CD4-positive, alpha-beta T cell (primary cell): Measurements from ENCODE around the gene STBD1. TPM values are rescaled to one million over a fixed set of nuclear protein-coding genes. Genes with fewer than 3 reads are reported as not detected.

Experiments used
- ATAC-seq: fragments of 200-7000 bp; cut with Tn5 transposase; one replicate; pipeline ENCODE4 v1.10.0; 2022; ENCODE audit warnings: mild to moderate bottlenecking; ENCODE audit not compliant: poor library complexity
- CTCF ChIA-PET: fragments of 350-600 bp; sonication (Branson Sonifier 250); formaldehyde crosslinking; loops from one replicate; lab custom pipeline; 2021; ENCODE audit warnings: antibody characterized with exemption, inconsistent platforms; lab: Charles Lee
- POLR2A ChIA-PET: fragments of 350-600 bp; sonication (Branson Sonifier 250); formaldehyde crosslinking; loops from one replicate; lab custom pipeline; 2021; ENCODE audit warnings: antibody characterized with exemption, inconsistent platforms; lab: Charles Lee
- DNase-seq, 14 experiments: peaks; one replicate each; pipeline ENCODE4 v3.0.0-alpha.2; 2013 to 2020; ENCODE audit warnings: mixed read lengths in 2 of 14
- H3K27ac ChIP-seq, 2 donors: one replicate each; pipeline versions ENCODE4 v1.5.1 to v1.7.0; 2013; ENCODE audit warnings: low read length in 2 of 2, low read depth in 1 of 2, mild to moderate bottlenecking in 1 of 2
- H3K27me3 ChIP-seq, 2 experiments: 1 replicate in 1 of 2; 2 replicates in 1 of 2; pipeline versions ENCODE4 v1.6.1 to v1.7.0; 2013; ENCODE audit warnings: low read length in 2 of 2, control low read depth in 1 of 2, mild to moderate bottlenecking in 1 of 2, moderate library complexity in 1 of 2; ENCODE audit not compliant: insufficient read depth in 2 of 2, control insufficient read depth in 1 of 2
- H3K36me3 ChIP-seq: one replicate; pipeline ENCODE4 v1.6.1; 2013; ENCODE audit warnings: low read length, control low read depth; ENCODE audit not compliant: insufficient read depth
- H3K4me1 ChIP-seq: one replicate; pipeline ENCODE4 v1.6.1; 2013; ENCODE audit warnings: low read length, control low read depth; ENCODE audit not compliant: insufficient read depth
- H3K4me3 ChIP-seq: one replicate; pipeline ENCODE4 v1.5.1; 2013; ENCODE audit warnings: mild to moderate bottlenecking, low read length, moderate library complexity
- H3K9me3 ChIP-seq, 2 experiments: 1 replicate in 1 of 2; 2 replicates in 1 of 2; pipeline versions ENCODE4 v1.6.1 to v1.7.0; 2013; ENCODE audit warnings: low read length in 2 of 2, mild to moderate bottlenecking in 2 of 2, control low read depth in 1 of 2, moderate library complexity in 1 of 2; ENCODE audit not compliant: control insufficient read depth in 1 of 2, insufficient read depth in 1 of 2
- H3K27ac Mint-ChIP-seq: one replicate; pipeline ENCODE4 v1.8.0; 2020; ENCODE audit warnings: mixed read lengths
- H3K27me3 Mint-ChIP-seq: one replicate; pipeline ENCODE4 v1.8.0; 2021; ENCODE audit warnings: mixed read lengths
- H3K36me3 Mint-ChIP-seq: one replicate; pipeline ENCODE4 v1.8.0; 2021; ENCODE audit warnings: low read depth, mixed read lengths
- H3K4me1 Mint-ChIP-seq: one replicate; pipeline ENCODE4 v1.8.0; 2021; ENCODE audit warnings: low read depth, mixed read lengths
- H3K4me3 Mint-ChIP-seq: one replicate; pipeline ENCODE4 v1.8.0; 2020; ENCODE audit warnings: mild to moderate bottlenecking, mixed read lengths
- H3K9me3 Mint-ChIP-seq: one replicate; pipeline ENCODE4 v1.8.0; 2020; ENCODE audit warnings: mixed read lengths
- CTCF ChIP-seq: fragments of 200-600 bp; IDR thresholded peaks from one replicate; pipeline ENCODE4 v1.8.0; 2022; ENCODE audit warnings: antibody characterized with exemption, mild to moderate bottlenecking
- intact Hi-C, 2 experiments: fragments of 100-400 bp; cut with DNase I in 1 of 2; cut with micrococcal nuclease in 1 of 2; formaldehyde crosslinking; loops; one replicate each; pipeline versions ENCODE4 v1.15.1 to v1.9.0; 2023 to 2025; cut with DNase I, micrococcal nuclease
- total RNA-seq, 174 experiments: library from RNA in 2 of 174; stranded (reverse) in 2 of 174; gene quantifications; one replicate each; pipeline ENCODE4 v1.2.3 and lab custom pipeline; 2021 to 2026

Gene STBD1
- total RNA-seq, 2 experiments from 2014 or later, result 0.11 TPM; not detected in 1

GRCh38 chr4:76310683-76311082 lies 4.2 kb downstream of the STBD1 start:
- Mint-ChIP-seq H3K9me3 (peaks cover 5% of the 10 kb centered on the region), H3K4me1 (peaks cover 6% of the 10 kb centered on the region), H3K27me3 (peaks cover 30% of the 10 kb centered on the region), H3K36me3 (no peaks in the 10 kb centered on the region), H3K4me3 (no peak overlapping the region), H3K27ac (no peak overlapping the region)
- peaks cover 18% of the 10 kb centered on the region for H3K4me1 ChIP-seq
- ChIA-PET CTCF (no interaction called here), POLR2A (no interaction called here)
- H3K4me3 ChIP-seq, result no peak overlapping the region
- no peak for DNase-seq
- intact Hi-C loops, result no loop called here
- no peak for ATAC-seq
- peaks cover 0 to 5% of the 10 kb centered on the region in 2 experiments for H3K9me3 ChIP-seq
- TF ChIP-seq CTCF, result no peak
- H3K27me3 ChIP-seq, result no peaks in the 10 kb centered on the region
- H3K36me3 ChIP-seq, result no peaks in the 10 kb centered on the region
- no peak overlapping the region for H3K27ac ChIP-seq

- H3K9me3 ChIP-seq, result peaks cover 5 to 6% of the 10 kb centered on the region in 2 experiments
- Mint-ChIP-seq H3K27ac (no peak overlapping the region), H3K4me3 (no peak overlapping the region), H3K27me3 (peaks cover 35% of the 10 kb centered on the region), H3K36me3 (no peaks in the 10 kb centered on the region), H3K4me1 (peaks cover 4% of the 10 kb centered on the region), H3K9me3 (peaks cover 6% of the 10 kb centered on the region)
- ATAC-seq, result no peak
- H3K27me3 ChIP-seq, result no peaks in the 10 kb centered on the region
- DNase-seq, result no peak
- H3K27ac ChIP-seq, result no peak overlapping the region
- H3K36me3 ChIP-seq, result no peaks in the 10 kb centered on the region
- ChIA-PET POLR2A (interaction anchor here (0.7 kb wide), 1 partner anchor 188 kb away, joined by 3 read pairs; no protein-coding TSS in a partner anchor), CTCF (interaction anchor here (1.0 kb wide), 1 partner anchor 11 kb away, joined by 4 read pairs; no protein-coding TSS in a partner anchor)
- intact Hi-C loops, result no loop called here
- H3K4me3 ChIP-seq, result no peak overlapping the region
- TF ChIP-seq CTCF, result no peak
- H3K4me1 ChIP-seq, result peaks cover 10% of the 10 kb centered on the region
These were observed 5.4 kb downstream of the STBD1 start for GRCh38 chr4:76311896-76312331.

- peaks cover 5% of the 10 kb centered on the region for H3K4me1 ChIP-seq
- peaks cover 35% of the 10 kb centered on the region for H3K27me3 Mint-ChIP-seq
- H3K4me3 Mint-ChIP-seq, result no peak overlapping the region
- peaks cover 4% of the 10 kb centered on the region for H3K4me1 Mint-ChIP-seq
- no peak overlapping the region for H3K27ac Mint-ChIP-seq
- POLR2A ChIA-PET, result interaction anchor here (0.7 kb wide), 1 partner anchor 188 kb away, joined by 3 read pairs; no protein-coding TSS in a partner anchor
- ATAC-seq, result no peak
- H3K27ac ChIP-seq, result no peak overlapping the region
- intact Hi-C loops, result no loop called here
- H3K36me3 ChIP-seq, result no peaks in the 10 kb centered on the region
- H3K9me3 Mint-ChIP-seq, result peaks cover 9% of the 10 kb centered on the region
- no peak for TF ChIP-seq CTCF
- H3K27me3 ChIP-seq, result no peaks in the 10 kb centered on the region
- no peak overlapping the region for H3K4me3 ChIP-seq
- CTCF ChIA-PET, result no interaction called here
- DNase-seq, result no peak
- H3K36me3 Mint-ChIP-seq, result no peaks in the 10 kb centered on the region
- peaks cover 5 to 6% of the 10 kb centered on the region in 2 experiments for H3K9me3 ChIP-seq
These were observed 5.9 kb downstream of the STBD1 start for GRCh38 chr4:76312457-76312856.
